HK-2 (cell line): ENCODE measurements around the gene LAIR1.

Source experiments
- DNase-seq: peaks from one replicate; pipeline ENCODE4 v3.0.0-alpha.2; 2018; ENCODE audit not compliant: unreplicated experiment

LAIR1 gene

DNA sequence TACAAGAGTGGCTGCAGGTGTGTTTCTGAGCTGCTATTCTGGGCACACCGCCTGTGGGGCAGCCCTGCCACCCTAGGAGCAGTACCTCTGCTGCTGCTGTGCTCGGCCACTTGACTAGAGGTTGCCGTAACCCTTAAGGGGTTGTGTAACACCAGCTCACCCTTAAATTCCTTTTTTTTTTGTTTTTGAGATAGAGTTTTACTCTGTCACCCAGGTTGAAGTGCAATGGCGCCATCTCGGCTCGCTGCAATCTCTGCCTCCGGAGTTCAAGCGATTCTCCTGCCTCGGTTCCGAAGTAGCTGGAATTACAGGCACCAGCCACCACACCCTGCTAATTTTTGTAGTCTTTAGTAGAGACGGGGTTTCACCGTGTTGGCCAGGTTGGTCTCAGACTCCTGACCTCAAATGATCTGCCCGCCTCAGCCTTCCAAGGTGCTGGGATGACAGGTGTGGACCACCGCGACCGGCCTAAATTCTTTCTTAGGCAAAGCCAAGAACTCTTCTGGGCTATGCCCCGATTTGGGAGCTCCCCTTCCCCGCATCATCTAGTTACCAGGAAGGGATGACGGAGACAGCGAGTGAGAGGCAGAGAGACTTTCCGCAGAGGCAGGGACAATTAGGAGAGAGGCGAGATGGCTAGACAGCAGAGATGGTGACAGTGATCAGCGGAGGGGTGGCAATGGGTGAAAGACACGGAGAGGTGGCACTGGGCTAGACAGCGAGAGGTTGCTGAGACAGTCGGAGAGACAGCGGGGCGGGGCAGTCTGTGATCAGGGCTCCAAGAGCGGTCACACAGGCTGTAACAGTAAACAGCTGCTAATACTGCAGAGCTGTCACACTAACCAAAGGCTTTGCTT lies 47.4 kb downstream of the LAIR1 start:
- no peak for DNase-seq

DNA sequence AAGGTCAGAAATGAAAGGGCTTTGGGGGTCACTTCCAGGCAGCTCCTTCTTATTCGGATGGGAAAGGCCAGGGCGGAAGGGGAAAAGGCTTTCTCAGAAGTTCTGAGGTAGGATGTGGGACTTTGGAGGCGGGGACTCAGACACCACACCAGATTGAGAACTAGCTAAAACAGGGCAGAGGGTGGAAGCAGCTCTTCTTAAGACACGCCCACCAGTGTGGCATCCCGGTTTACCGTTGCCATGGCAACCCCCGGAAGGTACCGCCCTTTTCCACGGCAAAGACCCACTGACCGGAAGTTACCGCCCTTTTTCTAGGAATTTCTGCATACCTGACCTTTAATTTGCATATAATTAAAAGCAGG lies 48.0 kb downstream of the LAIR1 start:
- no peak for DNase-seq

GRCh38 chr19:54315956-54316355 lies 48.8 kb downstream of the LAIR1 start:
- DNase-seq, result no peak

DNA sequence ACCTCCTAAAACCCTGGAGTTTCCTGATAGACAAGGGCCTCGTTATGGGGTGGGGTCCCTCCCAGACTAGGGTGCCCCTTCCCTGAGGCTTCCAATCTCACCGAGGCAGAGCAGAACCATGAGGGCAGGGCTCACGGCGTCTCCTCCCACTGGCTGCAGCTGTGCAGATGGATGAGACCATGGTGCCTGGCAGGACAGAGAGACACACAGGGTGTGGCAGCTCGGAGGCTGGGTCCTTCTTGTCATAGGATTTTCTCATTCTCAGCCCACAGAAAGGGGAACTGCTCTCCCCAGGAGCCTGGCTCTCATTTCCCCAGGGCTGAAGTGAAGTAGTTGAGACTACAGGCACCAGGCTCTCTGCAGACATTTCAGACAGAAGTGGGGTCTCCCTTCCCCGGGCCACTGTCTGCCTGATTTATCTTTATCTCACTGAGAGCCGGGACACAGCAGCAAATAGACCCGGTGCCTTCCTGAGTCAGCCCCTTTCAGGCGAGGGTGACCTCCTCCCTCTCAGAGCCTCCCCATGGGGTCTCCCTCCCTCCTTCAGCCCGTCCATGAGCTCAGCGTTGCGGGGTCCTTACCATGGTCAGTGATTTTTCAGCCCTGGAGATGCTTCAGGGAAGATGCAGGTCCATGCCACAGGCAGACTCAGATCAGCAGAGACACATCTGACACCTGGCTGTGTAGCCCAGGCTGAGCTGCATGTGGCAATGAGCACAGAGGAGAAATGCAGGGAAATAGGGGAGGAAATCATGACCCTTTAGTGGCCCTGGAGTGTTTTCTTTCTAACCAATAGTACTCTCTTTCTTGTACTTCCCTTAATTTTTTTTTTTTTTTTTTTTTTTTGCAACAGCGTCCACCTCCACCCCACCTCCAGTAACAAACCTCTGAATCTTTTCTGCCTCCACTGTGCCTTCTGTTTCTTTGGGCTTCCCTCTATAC lies 52.0 kb downstream of the LAIR1 start, which contains the start of gene LILRA5:
Gene LILRA5, minus strand, starts transcription at position 731 of the 942 bp plus-strand sequence. Its CDS starts 147 bp downstream, at position 584.
- no peak for DNase-seq

- DNase-seq, result no peak
These were observed 52.7 kb downstream of the LAIR1 start for GRCh38 chr19:54312011-54312410.

DNA sequence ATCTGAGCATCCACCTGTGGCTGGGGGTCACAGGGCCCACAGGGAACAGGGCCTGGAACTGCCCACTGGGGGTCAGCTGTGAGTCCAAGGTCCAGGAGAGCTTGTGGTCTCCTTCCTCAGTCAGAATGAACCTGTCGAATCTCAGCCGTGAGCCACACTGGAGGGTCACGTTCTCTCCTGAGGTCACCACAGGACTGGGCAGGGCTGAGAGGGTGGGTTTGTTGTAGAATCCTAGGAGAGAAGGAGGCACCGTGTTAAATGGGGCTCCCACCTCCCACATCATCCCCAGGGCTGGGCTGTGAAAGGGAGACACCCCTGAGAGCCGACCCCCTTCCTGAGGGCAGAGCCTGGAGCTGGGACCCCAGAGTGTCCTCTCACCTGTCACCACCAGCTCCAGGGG lies 53.2 kb downstream of the LAIR1 start:
- DNase-seq, result no peak

DNA sequence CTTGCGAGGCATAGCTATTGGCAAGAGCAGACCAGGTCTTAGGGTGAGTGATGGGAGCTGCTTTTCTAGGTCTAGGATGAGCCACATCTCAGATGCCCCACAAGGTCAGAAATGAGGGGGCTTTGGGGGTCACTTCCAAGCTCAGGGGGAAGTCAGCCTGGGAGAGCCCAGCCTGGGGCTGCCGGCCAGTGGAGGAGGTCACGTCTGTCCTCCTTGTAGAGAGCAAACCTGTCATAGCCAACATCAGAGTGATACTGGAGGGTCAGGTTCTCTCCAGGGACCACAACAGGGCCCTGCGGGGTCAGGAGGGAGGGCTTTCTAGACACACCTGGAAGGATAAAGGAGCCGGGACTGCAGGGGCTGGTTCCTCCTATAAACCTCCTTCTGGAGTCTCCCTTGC lies 54.2 kb downstream of the LAIR1 start:
- DNase-seq, result no peak

DNA sequence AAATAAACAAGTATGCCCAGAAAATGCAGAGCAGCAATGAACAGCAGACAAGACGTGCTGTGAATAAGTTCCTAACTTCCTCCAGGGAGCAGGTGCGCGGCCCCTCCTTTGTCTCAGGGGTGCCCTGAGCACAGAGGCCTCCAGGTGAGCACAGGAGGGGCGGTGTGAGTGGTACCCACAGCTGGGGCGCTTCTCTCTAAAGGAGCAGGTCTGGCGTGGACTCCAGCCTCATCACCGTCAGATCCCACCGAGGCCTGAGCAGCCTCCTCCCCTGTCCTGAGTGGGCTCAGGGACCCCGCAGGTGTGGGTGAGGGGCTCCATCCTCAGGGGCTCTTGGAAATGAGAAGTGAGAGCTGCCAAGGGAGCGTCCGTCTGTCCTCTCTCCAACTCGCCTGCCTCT lies 54.9 kb downstream of the LAIR1 start:
- no peak for DNase-seq

DNA sequence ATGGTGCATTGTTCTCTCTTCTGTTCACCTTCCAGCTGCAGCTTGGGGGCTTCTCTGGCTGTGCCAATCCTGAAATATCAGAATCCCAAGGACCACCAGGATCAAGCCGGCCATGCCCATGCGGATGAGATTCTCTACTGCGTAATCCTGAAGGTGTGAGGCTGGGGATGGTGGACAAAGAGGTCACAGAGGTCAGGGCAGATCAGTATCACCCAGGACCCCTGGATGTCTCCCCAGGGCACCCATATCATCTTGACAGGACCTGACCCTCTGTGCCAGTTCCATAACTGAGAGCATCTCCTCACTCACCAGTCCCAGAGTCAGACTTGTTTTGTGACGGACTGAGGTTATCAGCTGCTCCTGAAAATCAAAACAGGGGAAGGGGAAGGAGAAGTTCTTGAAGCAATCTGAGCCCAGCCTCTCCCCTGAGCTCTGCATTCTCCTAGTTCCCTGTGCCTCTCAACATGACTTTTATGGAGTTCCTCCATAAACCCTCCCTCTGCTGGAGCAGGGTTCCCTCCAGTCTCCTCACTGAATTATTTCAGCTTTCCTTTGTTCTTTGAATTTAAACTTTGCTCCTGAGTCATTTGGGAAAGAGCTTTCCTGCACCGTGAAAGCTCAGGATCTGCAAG lies 57.2 kb downstream of the LAIR1 start:
- DNase-seq, result no peak

GRCh38 chr19:54305141-54305540 lies 59.6 kb downstream of the LAIR1 start:
- no peak for DNase-seq

DNA sequence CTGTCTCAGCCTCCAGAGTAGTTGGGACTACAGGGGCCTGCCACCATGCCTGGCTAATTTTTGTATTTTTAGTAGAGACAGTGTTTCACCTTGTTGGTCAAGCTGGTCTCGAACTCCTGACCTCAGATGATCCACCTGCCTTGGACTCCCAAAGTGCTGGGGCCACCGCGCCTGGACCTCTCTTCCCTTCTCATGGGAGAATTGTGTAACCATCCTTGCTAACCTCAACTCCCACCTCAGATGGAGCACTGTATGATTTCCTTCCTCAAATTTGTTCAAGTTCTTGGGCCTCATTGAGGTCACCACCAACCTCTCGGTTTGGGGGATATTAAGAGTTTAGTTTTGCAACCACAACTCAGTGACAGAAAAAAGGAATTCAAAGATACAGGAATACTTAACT lies 62.5 kb downstream of the LAIR1 start:
- DNase-seq, result no peak
